Measurements from ENCODE around the gene ISM2. TPM values are rescaled to one million over a fixed set of nuclear protein-coding genes. Genes with fewer than 3 reads are reported as not detected.

ISM2 gene
- total and polyA plus RNA-seq, 10 of the 15 experiments (the other 5 are each of a cell fraction or from before 2014, with no cell fraction given) = 0.03 TPM; not detected in 9

DNA sequence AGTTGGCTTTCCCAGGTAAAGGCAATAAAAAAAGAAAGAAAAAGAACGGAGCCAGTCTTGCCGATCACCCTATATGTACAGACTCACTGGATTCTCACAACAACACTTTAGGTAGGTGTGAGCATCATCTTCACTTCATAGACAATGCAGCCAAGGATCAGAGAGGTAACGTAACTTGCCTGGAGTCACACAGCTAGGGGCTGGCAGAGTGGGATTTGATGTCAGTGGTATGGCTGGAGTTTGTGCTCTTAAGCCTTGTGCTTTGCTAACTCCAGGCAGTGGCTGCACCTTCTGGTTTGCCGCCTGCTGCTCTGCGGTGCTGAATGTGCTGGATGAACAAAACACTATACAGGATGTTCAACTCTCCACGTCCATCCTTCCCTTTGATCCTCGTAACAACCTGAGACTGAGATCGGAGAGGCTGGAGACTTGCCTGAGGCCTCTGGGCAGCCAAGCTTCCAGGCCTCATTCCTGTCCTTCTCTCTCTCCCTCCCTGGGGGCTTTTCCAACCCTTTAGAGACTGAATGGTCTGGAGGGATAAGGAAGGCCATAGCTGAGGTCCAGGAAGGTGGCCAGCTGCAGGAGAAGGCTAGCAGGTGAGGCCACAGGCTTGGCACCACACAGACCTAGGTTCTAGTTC, 8.1 kb downstream of the ISM2 start:
- intact Hi-C loops (cut with micrococcal nuclease; ENCODE audit: unreplicated experiment) = no loop called here
- DNase-seq (ENCODE audit: low read depth, low spot score) (no peak), ATAC-seq (no peak), FAIRE-seq (no peak)
- Histone ChIP-seq H4K20me1 (ENCODE audit: control insufficient read depth, insufficient read depth) (no peaks in the 10 kb centered on the region), H3K27ac (ENCODE audit: control insufficient read depth, insufficient read depth) (no peak overlapping the region), H3K9ac (ENCODE audit: control insufficient read depth, insufficient read depth, low read length) (no peak overlapping the region), H3K36me3 (ENCODE audit: control insufficient read depth in 2 of 2, insufficient read depth in 2 of 2, low read length in 1 of 2) (no peaks in the 10 kb centered on the region), H3K4me1 (ENCODE audit: control insufficient read depth, insufficient read depth, low read length) (no peaks in the 10 kb centered on the region), H3K4me3 (no peak overlapping the region), H3K4me2 (ENCODE audit: control insufficient read depth, insufficient read depth) (no peak overlapping the region), H3K9me3 (replicated peaks; ENCODE audit: control insufficient read depth, insufficient read depth, low read length) (no peaks in the 10 kb centered on the region), H2AFZ (ENCODE audit: control insufficient read depth, low read depth, low read length) (no peak overlapping the region), H3K79me2 (ENCODE audit: control insufficient read depth, insufficient read depth, low read length) (no peaks in the 10 kb centered on the region), H3K27me3 (replicated peaks in 1 of 2; ENCODE audit: control insufficient read depth in 2 of 2, insufficient read depth in 2 of 2, low read length in 1 of 2) (no peaks in the 10 kb centered on the region)
- POLR2A ChIA-PET = no interaction called here
- in situ Hi-C loops (cut with MboI) = no loop called here
- BruUV-seq (replicated peaks) = no TSS peak
- CTCF ChIA-PET = no interaction called here
- RAD21 ChIA-PET (ENCODE audit: unreplicated experiment) = no interaction called here
- 55% methylated on average over 8 of the region's 8 CpGs for WGBS (ENCODE audit: insufficient coverage, insufficient replicate concordance, low lambda C conversion rate, missing lambda C conversion rate)
- SMC1A ChIA-PET (ENCODE audit: uncharacterized antibody, unreplicated experiment) = no interaction called here
- TF ChIP-seq YY1 (IDR thresholded peaks at IDR 0.05; ENCODE audit: low read depth, low read length) (no peak), KDM1A (IDR thresholded peaks at IDR 0.05; ENCODE audit: borderline replicate concordance) (no peak), E4F1 (IDR thresholded peaks at IDR 0.05; ENCODE audit: borderline replicate concordance, partially characterized antibody) (no peak), BACH1 (IDR thresholded peaks at IDR 0.05; ENCODE audit: borderline replicate concordance) (no peak), TCF3 (IDR thresholded peaks at IDR 0.05; ENCODE audit: borderline replicate concordance, insufficient read depth, low read depth, low read length) (no peak), PAX8 (IDR thresholded peaks at IDR 0.05) (no peak), PBX3 (IDR thresholded peaks at IDR 0.05; ENCODE audit: insufficient replicate concordance, low read depth, low read length) (no peak), STAT3 (IDR thresholded peaks at IDR 0.05; ENCODE audit: low read depth, low read length) (no peak), MTA3 (IDR thresholded peaks at IDR 0.05; ENCODE audit: borderline replicate concordance, low read length) (no peak), STAT1 (conservative IDR thresholded peaks at IDR 0.05) (no peak), FOS (IDR thresholded peaks at IDR 0.05; ENCODE audit: borderline replicate concordance, extremely low read depth, insufficient read length) (no peak), ZNF592 (IDR thresholded peaks at IDR 0.05) (no peak), BCL11A (IDR thresholded peaks at IDR 0.05; ENCODE audit: low read depth, low read length) (no peak), RCOR1 (conservative IDR thresholded peaks at IDR 0.05; ENCODE audit: low read depth, low read length) (no peak), SUPT20H (IDR thresholded peaks at IDR 0.05; ENCODE audit: borderline replicate concordance, control insufficient read depth, low read depth, low read length) (no peak)
- TF ChIP-seq, protein P1, sequence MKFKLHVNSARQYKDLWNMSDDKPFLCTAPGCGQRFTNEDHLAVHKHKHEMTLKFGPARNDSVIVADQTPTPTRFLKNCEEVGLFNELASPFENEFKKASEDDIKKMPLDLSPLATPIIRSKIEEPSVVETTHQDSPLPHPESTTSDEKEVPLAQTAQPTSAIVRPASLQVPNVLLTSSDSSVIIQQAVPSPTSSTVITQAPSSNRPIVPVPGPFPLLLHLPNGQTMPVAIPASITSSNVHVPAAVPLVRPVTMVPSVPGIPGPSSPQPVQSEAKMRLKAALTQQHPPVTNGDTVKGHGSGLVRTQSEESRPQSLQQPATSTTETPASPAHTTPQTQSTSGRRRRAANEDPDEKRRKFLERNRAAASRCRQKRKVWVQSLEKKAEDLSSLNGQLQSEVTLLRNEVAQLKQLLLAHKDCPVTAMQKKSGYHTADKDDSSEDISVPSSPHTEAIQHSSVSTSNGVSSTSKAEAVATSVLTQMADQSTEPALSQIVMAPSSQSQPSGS (IDR thresholded peaks at IDR 0.05; ENCODE audit: low read length) = no peak
